Measurements from ENCODE around the gene FAM13B. TPM values are rescaled to one million over a fixed set of nuclear protein-coding genes. Genes with fewer than 3 reads are reported as not detected.

The FAM13B gene
- total and polyA plus RNA-seq, 9 of the 15 experiments (the other 6 are each of a cell fraction or from before 2014, with no cell fraction given), result 2.3 to 21.6 (median 14.1) TPM

GRCh38 chr5:138033386-138033808 is 518 bp upstream of the FAM13B start (continued):
- peak in 1 of 2 experiments; percentile 45; a peak in 2 of 4 replicates for TF ChIP-seq MAZ (CRISPR knock-in tag; conservative IDR thresholded peaks at IDR 0.05 in 1 of 2, IDR thresholded peaks at IDR 0.05 in 1 of 2)
- TF ChIP-seq SMAD4 (CRISPR knock-in tag; conservative IDR thresholded peaks at IDR 0.05), result no peak
- no peak for TF ChIP-seq ZNF174 (CRISPR knock-in tag; IDR thresholded peaks at IDR 0.05)
- no peak for TF ChIP-seq SMAD1 (IDR thresholded peaks at IDR 0.05; ENCODE audit: low read depth, low read length, partially characterized antibody)
- TF ChIP-seq, protein P1, sequence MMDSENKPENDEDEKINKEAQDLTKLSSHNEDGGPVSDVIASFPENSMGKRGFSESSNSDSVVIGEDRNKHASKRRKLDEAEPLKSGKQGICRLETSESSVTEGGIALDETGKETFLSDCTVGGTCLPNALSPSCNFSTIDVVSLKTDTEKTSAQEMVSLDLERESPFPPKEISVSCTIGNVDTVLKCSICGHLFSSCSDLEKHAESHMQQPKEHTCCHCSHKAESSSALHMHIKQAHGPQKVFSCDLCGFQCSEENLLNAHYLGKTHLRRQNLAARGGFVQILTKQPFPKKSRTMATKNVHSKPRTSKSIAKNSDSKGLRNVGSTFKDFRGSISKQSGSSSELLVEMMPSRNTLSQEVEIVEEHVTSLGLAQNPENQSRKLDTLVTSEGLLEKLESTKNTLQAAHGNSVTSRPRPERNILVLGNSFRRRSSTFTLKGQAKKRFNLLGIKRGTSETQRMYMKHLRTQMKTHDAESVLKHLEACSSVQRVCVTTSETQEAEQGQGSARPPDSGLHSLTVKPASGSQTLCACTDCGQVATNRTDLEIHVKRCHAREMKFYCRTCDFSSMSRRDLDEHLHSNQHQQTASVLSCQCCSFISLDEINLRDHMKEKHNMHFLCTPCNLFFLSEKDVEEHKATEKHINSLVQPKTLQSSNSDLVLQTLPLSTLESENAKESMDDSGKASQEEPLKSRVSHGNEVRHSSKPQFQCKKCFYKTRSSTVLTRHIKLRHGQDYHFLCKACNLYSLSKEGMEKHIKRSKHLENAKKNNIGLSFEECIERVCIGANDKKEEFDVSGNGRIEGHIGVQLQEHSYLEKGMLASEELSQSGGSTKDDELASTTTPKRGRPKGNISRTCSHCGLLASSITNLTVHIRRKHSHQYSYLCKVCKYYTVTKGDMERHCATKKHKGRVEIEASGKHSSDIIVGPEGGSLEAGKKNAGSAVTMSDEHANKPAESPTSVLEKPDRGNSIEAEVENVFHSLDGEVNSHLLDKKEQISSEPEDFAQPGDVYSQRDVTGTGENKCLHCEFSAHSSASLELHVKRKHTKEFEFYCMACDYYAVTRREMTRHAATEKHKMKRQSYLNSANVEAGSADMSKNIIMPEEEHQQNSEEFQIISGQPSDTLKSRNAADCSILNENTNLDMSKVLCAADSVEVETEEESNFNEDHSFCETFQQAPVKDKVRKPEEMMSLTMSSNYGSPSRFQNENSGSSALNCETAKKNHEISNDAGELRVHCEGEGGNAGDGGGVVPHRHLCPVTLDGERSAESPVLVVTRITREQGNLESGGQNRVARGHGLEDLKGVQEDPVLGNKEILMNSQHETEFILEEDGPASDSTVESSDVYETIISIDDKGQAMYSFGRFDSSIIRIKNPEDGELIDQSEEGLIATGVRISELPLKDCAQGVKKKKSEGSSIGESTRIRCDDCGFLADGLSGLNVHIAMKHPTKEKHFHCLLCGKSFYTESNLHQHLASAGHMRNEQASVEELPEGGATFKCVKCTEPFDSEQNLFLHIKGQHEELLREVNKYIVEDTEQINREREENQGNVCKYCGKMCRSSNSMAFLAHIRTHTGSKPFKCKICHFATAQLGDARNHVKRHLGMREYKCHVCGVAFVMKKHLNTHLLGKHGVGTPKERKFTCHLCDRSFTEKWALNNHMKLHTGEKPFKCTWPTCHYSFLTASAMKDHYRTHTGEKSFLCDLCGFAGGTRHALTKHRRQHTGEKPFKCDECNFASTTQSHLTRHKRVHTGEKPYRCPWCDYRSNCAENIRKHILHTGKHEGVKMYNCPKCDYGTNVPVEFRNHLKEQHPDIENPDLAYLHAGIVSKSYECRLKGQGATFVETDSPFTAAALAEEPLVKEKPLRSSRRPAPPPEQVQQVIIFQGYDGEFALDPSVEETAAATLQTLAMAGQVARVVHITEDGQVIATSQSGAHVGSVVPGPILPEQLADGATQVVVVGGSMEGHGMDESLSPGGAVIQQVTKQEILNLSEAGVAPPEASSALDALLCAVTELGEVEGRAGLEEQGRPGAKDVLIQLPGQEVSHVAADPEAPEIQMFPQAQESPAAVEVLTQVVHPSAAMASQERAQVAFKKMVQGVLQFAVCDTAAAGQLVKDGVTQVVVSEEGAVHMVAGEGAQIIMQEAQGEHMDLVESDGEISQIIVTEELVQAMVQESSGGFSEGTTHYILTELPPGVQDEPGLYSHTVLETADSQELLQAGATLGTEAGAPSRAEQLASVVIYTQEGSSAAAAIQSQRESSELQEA (IDR thresholded peaks at IDR 0.05; ENCODE audit: low read depth), result no peak
- TF ChIP-seq, protein P2, sequence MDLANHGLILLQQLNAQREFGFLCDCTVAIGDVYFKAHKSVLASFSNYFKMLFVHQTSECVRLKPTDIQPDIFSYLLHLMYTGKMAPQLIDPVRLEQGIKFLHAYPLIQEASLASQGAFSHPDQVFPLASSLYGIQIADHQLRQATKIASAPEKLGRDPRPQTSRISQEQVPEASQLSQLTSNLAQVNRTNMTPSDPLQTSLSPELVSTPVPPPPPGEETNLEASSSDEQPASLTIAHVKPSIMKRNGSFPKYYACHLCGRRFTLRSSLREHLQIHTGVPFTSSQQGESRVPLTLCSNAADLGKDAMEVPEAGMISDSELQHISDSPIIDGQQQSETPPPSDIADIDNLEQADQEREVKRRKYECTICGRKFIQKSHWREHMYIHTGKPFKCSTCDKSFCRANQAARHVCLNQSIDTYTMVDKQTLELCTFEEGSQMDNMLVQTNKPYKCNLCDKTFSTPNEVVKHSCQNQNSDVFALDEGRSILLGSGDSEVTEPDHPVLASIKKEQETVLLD (IDR thresholded peaks at IDR 0.05), result no peak
- TF ChIP-seq YY1 (IDR thresholded peaks at IDR 0.05; ENCODE audit: borderline replicate concordance in 1 of 3, control insufficient read depth in 1 of 3, extremely low read depth in 1 of 3, insufficient read depth in 3 of 3, insufficient read length in 1 of 3, insufficient replicate concordance in 2 of 3, low read depth in 1 of 3, low read length in 2 of 3), result peak in 1 of 3 experiments; percentile 1
- 0 out of 2 replicates have a peak, but pooled peaks have one; percentile 2 for TF ChIP-seq EGR1 (conservative IDR thresholded peaks at IDR 0.05)
